ENCODE measurements around the gene SGO2. TPM values are rescaled to one million over a fixed set of nuclear protein-coding genes. Genes with fewer than 3 reads are reported as not detected.

Gene SGO2
- total RNA-seq, 1 experiment from 2014 or later = 32.3 TPM

Other genes starting within 250 kb of the SGO2 start
- not detected in 2 replicates for gene SPATS2L, start 219.5 kb upstream of the SGO2 start, total RNA-seq (2014; rRNA removed; shearing (Covaris generic); ENCODE audit: low replicate concordance)
- 24.6 and 28.1 TPM in 2 replicates for gene KCTD18, start 16.1 kb upstream of the SGO2 start, total RNA-seq (2014; rRNA removed; shearing (Covaris generic); ENCODE audit: low replicate concordance)
- gene AOX1, start 59.8 kb downstream of the SGO2 start, total RNA-seq (2014; rRNA removed; shearing (Covaris generic); ENCODE audit: low replicate concordance) = 0.37 TPM in 1 of 2 replicates, not detected in the other